Measurements from ENCODE around the gene RTP2.

GRCh38 chr3:187745201-187746058, 43.1 kb upstream of the RTP2 start, which contains the start of gene BCL6:
- TF ChIP-seq CTCF (IDR thresholded peaks at IDR 0.05) (peak in 2 of 3 donors; percentile 21 to 26), POLR2A (IDR thresholded peaks at IDR 0.05) (peak; percentile 93), EP300 (IDR thresholded peaks at IDR 0.05) (peak; percentile 99)
